DMS53 (cell line): ENCODE data around the gene TBC1D32.
"Not testable (repeated sequence)": the region's sequence is repeated elsewhere in the genome, so short reads cannot be mapped to it uniquely, and the experiment has no call there.

Source experiments
- DNase-seq: peaks from one replicate; lab custom pipeline; 2025; lab: John Stamatoyannopoulos, UW

Gene TBC1D32, protein sequence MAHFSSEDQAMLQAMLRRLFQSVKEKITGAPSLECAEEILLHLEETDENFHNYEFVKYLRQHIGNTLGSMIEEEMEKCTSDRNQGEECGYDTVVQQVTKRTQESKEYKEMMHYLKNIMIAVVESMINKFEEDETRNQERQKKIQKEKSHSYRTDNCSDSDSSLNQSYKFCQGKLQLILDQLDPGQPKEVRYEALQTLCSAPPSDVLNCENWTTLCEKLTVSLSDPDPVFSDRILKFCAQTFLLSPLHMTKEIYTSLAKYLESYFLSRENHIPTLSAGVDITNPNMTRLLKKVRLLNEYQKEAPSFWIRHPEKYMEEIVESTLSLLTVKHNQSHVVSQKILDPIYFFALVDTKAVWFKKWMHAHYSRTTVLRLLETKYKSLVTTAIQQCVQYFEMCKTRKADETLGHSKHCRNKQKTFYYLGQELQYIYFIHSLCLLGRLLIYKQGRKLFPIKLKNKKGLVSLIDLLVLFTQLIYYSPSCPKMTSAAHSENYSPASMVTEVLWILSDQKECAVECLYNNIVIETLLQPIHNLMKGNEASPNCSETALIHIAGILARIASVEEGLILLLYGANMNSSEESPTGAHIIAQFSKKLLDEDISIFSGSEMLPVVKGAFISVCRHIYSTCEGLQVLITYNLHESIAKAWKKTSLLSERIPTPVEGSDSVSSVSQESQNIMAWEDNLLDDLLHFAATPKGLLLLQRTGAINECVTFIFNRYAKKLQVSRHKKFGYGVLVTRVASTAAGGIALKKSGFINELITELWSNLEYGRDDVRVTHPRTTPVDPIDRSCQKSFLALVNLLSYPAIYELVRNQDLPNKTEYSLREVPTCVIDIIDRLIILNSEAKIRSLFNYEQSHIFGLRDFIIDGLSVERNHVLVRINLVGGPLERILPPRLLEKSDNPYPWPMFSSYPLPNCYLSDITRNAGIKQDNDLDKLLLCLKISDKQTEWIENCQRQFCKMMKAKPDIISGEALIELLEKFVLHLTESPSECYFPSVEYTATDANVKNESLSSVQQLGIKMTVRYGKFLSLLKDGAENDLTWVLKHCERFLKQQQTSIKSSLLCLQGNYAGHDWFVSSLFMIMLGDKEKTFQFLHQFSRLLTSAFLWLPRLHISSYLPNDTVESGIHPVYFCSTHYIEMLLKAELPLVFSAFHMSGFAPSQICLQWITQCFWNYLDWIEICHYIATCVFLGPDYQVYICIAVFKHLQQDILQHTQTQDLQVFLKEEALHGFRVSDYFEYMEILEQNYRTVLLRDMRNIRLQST

DNA sequence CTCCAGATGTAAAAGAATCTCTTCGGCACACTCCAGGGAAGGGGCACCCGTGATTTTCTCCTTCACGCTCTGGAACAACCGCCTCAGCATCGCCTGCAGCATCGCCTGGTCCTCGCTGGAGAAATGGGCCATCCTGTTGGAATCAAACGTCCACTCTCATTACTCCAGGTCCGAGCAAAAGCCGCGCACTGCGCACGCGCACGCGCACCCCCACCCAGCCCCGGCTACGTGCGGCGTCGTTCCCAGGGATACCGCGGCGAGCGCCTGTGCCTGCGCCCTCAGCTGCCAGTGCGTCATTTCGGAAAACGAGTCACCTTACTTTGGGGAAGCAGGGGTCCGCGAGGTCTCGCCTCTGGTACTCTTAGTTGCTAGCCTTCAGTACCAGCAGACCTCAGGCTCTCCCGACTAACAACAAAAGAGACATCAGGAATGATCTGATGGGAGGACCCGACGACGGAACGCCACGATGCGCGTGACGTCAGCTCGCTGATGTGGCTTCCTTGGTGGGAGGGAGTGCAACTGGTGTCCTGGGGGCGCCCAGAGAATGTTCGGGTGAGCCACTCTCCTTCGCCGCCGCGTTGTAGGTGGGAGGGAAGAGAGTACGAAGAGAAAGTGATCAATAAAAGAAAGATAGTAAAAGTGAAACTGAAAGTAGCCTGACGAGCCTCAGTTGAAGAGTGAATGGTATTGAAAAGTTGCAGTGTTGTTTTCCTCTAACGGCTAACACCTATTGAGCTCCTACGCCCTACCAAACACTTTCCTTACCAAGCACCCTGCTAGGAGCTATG lies at the start of gene TBC1D32:
TBC1D32 (minus strand) TSS at position 182 of the 788 bp plus-strand sequence; CDS start at position 132, 50 bp downstream.
- DNase-seq, result peak; percentile 91

DNA sequence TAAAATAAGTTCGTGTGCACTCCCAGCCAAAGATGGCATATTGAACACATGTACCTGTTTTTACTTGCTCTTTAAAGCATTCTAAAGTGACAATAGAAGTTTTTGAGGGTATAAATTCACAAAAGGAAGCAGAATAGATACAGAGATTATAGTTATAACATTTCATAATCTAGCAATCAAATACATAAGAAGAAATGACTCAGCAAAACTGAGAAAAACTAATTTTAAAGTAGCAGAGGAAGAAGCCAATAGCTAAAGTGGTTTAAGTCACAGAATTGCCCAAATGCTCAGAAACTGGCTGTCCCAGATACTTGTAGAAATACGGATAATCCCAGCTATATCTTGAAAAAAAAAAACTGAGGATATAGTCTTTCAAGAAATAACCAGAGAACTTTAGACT lies 49.2 kb upstream of the TBC1D32 start:
- DNase-seq, result no peak

DNA sequence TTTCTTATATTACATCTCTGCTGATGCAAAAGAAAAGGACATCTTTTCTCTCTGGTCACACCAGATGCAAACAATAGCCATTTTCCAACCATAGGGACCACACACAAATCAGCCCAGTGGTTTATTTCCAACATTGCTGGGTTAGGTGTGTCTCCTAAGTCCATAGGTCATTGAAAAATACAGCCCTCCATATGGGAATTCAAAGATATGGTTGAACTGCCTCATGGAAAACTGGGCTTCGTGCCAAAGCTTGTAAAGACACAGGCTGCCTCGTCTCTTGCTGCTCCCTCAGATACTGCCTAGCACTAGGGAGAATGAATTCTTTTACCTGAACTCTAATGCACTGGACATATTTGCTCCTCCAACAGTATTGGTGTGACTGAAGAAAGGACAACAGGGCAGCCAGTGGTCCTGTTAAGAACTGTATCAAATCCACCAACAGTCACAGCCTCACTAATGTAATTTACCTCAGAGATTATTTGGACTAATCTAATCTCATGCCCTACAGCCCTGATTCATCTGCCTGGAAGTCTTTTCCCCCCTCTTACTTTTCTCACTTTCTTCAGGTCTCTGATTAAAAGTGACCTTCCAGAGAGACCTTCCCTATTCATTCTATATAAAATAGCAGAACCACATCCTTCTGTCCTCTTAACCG lies 48.3 kb upstream of the TBC1D32 start:
- DNase-seq, result no peak

DNA sequence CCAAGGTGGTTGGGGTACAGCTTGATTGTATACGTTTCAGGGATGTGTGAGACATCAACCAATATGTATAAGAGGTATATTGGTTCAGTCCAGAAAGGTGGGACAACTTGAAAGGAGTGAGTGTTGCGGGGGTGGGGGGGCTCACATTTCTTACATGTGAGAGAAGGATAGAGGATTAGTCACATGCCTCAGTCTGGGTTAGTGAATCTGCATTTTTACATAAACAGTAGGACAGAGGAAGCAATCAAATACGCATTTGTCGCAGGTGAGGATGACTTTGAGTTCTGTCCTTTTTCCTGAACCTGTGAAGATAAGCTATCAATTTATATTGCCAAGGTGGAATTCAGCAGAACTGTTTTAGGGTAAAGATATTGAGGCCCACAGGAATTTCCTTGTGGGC lies 42.1 kb upstream of the TBC1D32 start:
- no peak for DNase-seq

DNA sequence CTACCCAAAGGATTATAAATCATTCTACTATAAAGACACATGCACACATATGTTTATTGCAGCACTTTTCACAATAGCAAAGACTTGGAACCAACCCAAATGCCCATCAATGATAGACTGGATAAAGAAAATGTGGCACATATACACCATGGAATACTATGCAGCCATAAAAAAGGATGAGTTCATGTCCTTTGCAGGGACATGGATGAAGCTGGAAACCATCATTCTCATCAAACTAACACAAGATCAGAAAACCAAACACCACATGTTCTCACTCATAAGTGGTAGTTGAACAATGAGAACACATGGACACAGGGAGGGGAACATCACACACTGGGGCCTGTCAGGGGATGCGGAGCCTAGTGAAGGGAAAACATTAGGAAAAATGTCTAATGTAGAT lies 39.9 kb upstream of the TBC1D32 start:
- DNase-seq, result not testable (repeated sequence)

DNA sequence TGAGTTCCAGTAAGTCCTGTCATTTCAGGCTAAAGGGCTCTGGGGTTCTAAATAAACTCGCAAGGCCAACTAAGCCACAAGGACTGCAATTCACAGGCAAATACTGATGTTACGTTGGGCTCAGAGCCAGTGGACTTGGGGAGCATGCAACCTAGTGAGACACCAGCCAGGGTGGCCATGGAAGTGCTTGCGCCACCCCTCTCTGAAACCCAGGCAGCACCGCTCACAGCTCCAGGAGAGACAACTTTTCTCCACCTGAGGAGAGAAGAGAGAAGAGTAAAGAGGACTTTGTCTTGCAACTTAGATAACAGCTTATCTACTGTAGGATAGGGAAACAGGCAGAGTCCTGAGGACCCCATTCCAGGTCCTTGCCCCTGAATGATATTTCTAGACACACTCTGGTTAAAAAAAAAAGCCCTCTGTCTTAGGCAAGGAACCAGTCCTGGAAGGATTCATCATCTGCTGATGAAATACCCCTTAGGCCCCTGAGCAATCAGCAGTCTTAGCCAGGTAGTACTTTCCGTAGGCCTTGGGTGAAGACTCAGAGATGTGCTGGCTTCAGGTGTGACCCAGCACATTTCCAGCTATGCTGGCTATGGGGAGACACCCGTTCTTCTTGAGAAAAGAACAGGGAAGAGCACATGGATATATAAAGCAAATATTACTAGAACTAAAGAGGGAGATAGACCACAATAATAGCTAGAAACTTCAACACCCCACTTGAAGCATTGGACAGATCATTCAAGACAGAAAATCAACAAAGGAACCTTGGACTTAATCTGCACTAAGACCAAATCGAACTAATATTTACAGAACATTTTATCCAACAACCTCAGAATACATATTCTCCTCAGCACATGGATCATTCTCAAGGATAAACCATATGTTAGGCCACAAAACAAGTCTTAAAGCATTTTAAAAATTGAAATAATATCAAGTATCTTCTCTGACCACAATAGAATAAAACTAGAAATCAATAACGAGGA lies 31.5 kb upstream of the TBC1D32 start:
- DNase-seq, result no peak

DNA sequence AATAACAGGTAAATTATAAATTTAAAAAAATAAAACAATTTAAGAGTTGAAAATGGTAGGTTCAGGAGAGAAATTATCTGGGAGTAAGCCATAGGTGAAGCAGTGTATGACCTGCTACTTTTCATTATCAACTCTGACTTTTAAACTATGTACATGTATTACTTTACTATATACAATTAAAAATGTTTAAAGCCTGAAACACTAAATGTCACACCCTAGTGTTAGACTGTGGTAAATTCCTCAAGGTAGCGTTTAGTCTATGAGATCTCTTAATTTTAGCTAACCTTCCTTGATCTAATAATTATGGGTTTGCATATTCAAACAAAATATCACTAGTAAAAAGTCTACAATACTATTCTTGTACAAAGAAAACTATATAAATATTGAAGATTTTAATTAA lies 22.3 kb upstream of the TBC1D32 start:
- DNase-seq, result no peak

DNA sequence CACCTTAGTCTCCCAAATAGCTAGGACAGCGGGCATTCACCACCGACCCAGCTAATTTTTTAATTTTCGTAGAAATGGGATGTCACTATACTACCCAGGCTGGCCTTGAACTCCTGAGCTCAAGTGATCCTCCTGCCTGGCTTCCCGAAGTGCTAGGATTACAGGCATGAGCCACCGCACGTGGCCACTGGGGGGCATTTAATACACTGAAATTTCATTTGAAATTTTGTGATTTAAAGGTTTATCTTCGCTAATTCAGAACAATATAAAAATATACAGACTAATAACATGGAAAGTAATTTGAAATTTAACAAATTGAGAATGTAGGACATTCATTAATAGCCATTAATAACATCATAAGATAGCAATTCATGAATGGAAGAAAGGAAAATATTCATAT lies 20.5 kb upstream of the TBC1D32 start:
- peak; percentile 4 for DNase-seq

DNA sequence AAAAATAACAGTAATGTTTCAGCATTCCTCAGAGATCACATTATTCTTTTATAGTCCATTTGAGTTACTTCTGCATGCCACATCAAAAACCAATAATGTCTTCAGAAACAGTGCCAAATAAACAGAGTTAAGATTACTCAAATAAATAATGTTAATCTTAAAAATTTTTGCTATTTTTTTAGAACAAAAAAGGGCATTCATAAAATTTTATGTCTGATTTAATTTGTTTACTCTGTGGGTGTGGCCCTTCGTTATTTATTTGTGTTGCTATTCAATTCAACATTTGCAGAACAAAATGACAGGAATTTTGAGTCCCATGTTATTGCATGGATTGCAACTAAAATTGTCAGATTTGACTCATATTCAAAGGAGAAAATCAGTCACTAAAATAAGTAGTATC lies 18.7 kb upstream of the TBC1D32 start:
- DNase-seq, result no peak

DNA sequence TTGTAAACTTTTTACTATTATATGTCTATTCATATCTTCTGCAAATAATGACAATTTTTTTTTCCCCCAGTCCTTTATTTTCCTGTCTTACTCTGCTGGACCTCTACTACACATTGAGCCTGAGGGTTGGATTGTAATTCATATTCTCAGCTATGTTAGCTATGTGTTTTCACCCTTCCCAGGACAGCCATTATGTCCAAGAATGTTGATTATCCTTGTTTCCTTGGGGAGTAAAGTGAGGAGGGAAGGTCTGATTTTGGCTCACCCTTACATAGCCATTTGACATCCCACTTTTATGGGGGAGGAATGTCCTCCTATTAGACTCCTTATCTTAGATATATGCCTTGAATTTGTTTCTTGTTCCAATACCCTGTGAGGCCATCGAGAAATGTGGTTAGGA lies 17.6 kb upstream of the TBC1D32 start:
- DNase-seq, result no peak

DNA sequence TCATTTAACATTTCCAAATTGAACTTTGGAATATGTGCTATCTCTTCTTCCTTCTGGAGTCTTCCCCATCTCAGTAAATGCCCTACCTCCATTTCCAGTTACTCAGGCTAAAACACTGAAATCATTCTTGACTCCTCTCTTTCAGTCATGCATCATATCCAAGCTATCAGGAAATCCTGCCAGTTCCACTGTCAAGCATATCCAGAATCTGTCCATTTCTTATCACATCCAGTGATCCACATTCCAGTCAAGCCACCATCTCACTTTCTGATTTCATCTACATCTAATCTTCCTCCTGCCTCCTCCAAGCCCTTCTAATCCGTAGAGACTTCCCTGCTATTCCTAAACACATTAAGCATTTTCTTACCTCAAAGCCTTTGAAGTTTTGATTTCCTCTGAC lies 15.3 kb upstream of the TBC1D32 start:
- DNase-seq, result no peak

DNA sequence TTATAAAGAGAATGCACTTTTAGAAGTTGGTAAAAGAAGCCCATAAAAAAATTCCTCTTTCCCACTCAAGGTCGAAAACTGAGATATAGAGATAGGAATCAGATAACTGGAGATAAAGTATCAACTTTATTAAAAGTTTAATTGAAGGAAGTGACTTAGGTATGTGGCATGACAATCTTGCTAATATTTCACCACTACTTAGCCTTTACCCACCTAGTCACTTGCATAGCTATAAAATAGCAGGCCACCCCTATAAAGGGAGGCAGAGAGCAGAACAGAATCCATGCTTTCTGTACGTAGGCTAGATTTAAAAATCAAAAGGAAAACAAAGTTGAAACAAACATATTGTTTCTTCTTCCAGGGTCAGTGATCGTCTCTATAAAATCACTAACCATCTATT lies 13.2 kb upstream of the TBC1D32 start:
- no peak for DNase-seq

DNA sequence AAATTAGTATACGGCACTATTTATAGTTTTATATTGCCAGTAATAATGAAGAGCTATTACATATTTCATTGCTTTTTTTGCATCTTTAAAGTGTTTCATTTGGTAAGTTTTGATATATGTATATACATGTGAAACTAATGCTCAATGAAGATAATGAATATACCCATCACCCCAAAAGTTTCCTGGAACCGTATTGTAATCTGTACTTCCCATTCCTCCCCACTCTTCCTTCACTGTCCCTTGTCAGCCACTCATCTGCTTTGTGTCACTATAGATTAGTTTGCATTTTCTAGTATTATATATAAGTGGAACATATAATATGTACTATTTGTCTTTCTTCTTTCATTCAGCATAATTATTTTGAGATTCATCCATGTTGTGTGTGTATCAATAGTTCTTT lies 10.3 kb upstream of the TBC1D32 start:
- no peak for DNase-seq

DNA sequence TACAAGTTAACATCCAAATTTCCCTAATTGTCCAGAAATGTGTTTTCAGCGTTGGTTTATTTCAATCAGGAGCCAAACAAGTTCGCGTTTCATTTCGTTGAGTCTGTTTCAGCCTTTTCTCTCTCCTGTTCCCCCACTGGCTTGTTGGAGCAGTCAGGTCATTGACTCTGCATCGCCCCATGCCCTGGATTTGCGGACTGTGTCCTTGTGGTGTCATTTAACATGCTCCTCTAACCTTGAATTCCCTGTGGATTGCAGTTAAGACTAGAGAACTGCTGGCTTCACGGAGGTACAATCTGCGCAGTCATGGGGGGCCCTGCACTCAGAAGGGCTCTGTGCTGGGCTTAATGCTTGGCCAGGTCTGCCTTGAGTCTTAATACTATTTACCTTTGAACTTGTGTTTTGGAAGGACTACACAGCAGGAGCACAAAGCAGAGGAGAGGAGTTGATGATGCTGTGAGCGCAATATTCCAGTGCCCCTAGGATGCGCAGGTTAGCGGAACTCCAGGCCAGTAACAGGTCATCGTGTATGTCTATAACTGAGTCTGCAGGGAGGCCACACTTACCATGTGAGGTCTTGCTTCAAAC lies 5.5 kb upstream of the TBC1D32 start:
- DNase-seq, result no peak

DNA sequence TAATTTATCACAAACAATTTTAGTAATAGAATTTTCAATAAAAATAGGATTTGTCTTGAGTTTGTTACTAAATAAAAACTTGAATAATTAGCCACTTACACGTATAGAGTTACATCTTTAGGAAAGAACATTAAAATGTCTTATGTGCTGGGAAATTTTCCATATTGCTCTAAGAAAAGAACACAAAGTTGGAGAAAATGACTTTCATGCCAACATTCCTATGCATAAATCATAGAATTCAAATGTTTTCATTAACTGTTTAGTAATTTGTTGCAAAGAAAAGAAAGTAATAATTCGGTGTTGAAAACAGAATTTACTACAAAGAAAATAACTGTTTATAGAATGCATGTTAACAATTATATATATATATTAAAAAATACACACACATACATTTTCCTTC lies 4.7 kb upstream of the TBC1D32 start:
- DNase-seq, result no peak

DNA sequence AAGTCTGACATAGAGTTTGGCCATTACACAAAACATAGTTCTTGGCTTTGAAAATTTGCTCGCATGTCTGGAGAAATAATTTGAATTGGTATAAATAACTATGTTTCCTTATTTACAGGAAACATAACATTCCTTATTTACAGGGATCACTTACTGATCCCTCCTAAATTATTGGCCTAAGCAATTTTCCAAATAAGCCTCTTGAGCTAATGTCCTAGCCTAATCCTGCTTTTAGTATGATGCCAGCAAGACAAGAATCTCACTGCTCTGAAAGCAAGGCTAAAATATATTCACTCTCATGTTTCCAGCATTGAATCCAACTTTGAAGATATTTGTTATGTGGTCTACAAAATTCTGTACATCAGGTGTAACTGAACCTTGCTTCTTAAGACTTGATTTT lies 4.1 kb upstream of the TBC1D32 start:
- no peak for DNase-seq

DNA sequence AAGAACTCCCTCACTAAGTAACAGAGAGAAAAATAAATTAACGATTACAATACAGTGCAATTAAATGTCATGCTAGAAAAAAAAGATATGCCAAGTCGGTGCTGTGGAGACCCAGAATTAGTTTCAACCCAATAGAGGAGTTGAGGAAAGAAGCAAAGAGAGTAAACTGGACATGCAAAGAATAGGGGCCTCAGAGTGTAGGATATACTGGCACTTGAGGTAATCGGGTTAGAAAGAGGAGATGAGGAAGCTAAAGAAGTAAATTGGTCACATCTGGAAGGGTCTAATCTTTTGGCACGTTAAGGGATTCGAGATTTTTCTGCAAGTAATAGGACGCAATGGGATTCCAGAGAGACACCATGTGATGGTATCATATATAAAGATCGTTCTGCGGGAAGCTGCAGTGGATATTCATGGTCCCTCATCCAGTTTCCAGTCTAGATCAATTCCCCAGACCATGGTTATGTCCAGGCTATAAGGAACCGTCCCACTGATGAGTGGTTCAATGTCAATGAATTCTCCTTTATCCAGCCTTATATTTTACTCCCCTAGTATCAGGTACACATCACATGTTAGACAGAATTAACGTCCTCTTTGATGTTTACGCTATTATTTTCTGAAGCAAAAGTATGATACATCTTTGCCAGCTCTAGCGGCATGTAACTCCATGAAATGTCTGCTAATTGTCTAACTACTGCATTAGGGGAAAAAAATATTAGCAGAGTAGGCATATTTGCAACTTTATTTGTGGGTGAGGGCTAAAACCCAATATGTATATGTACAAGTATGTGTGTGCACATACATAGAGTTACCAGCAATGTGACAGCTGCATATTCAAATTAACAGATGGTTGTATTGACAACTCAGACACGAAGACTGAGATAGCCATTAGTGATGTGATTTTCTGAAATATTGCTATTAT lies 1.1 kb upstream of the TBC1D32 start:
- DNase-seq, result peak; percentile 56

DNA sequence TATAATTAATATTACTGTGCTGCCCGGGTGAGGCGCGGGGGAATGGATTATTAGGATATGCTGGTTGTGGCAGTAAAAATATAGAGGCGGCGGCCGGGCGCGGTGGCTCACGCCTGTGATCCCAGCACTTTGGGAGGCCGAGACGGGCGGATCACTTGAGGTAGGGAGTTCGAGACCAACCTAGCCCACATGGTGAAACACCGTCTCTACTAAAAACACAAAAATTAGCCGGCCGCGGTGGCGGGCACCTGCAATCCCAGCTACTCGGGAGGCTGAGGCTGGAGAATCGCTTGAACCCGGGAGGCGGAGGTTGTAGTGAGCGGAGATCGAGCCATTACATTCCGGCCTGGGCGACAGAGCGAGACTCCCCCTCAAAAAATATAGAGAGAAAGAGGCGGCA lies 586 bp downstream of the TBC1D32 start:
- DNase-seq, result peak; percentile 23
